ENCODE measurements around the gene NKX1-1.

Gene NKX1-1

DNA sequence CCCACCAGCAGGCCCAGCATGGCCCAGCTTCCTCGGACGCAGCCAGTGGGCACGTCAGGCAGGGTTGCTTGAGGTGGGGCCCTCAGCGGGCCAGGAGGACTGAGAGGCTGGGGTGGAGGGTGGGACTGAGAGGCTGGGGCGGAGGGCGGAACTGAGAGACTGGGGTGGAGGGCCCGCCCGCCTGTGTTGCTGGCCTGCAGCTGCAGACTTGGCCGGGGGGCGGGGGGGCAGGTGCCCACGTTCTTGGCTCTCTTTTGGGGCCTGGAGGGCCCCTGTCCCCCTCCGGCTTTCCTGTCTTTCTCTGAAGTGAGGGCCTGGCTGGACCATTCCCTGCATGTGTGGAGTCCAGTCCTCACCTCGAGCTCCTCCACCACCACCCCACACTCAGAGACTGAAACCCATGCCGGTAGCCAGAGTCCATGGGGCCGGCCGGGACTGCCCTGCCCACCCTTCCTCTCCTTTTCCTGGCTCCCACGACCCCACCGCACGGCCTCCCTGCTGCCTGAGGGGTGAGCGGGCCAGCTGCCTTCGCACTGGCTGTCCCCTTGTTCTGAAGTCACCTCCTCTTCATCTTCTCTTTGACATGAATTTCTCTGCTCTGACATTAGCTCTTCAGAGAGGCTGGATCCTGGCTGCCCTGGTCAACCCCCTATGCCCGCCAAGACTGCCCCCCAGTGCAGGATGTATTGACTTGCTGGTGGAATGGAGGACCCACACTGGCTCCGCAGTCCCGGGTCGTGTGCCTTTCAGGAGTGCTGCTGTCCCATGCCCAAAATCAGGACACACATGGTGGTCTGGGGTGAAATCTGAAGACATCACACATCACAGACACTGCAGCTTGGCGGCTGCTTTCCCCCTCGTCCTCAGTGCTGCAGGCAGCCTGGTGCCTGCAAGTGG, 10.1 kb upstream of the NKX1-1 start:
- DNase-seq: no peak

DNA sequence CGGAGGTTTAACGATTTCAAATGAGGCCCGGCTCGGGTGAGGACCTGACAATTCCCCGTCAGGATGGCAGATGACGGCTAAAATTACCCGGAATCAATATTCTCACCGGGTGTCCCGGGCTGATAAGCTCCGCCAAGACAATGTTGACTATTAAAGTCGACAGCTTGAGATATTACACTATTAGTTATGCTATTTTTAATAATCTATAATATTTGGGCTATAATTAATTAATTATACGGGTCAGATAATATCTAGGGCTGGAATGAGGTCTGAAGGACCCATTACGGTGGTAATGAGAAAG, 9.4 kb upstream of the NKX1-1 start:
- DNase-seq: no peak

DNA sequence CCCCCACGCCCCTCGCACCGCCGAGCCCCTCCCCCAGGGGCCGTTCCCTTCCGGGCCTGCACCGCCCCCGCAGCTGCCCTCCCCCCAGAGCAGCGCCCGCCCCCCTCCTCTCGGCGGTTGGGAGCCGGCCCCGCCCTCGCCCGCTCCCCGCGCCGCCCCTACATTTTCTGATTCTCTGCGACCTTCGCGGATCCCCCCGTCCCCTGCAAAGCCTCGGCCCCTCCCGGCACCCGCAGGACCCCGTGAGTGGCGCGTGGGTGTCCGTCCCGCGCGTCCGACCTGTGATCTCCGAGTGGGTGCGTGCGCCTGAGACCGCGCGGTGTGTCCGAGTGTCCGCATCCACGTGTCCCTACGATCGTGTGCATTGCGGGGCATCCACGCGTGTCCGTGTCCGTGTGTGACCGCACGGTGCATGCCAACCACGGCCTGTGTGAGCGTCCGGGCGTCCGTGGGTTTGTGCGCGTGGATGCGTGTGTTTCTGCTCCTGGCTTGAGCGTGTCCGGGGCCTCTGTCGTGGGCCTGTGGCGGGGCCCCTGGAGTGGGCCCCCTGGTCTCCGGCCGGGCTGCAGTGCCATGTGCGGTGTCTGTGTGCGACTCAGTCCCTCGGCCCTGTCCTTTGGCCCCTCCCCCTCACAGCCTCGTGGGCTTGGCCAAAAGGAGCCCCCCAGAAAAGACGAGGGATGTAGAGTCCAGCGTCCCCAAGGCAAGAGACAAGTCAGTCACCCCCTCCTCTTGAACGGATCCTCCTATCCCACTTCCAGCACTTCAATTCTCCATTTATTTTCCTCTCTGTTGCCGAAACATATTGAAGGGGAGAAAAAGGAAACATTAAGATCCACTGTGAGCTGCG, 8.8 kb upstream of the NKX1-1 start:
- no peak for DNase-seq

DNA sequence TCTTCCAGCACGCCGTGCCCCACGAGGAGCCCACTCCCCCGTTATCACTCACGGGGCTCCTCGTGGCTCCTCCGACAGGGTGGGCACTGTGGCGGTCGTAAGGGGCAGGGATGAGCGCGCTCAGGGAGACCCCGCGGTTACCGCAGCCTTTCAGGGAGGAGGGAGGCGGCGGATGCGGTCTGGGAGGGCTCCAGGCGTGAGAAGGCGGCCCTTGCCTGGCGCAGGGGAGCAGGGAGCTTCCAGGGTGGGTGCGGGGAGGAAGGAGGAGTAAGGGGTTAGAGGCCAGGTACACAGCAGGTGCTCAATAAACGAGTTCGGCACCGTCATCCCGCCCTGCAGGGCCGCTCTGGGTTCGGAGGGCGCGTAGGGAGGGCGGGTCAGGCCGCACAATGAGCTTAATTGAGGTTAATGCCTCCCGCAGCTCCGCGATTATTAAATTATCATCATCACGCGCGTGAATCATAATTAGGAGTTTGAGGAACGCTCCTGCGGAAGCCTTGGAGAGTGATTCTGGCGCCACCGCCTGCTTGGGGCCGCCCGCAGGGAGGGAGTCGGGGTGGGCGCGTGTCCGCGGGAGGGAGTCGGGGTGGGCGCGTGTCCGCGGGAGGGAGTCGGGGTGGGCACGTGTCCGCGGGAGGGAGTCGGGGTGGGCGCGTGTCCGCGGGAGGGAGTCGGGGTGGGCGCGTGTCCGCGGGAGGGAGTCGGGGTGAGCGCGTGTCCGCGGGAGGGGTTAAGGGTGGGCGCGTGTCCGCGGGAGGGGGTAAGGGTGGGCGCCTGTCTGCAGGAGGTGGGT, 7.6 kb upstream of the NKX1-1 start:
- no peak for DNase-seq

DNA sequence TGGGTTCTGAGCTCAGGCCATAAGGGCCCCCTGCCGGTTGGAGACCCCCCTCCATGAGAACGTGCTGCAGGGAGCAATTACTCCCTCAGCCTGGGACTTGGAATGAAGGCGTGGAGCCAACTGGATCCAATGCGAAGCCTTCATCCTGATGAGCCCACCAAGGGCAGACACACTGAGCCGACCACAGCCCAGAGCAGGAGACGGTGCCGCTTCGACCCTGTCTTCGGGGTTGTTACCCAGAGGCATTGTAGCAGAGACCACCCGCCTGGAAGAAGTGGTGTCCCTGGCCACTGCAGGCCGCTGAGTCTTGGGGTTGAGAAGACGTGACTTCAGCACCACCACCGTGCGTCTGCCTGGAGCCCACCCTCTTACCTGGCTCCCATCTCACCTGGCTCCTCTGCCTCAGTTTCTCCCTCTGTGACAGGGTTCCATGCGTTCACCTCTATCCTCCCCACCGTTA, 7.0 kb upstream of the NKX1-1 start:
- no peak for DNase-seq

DNA sequence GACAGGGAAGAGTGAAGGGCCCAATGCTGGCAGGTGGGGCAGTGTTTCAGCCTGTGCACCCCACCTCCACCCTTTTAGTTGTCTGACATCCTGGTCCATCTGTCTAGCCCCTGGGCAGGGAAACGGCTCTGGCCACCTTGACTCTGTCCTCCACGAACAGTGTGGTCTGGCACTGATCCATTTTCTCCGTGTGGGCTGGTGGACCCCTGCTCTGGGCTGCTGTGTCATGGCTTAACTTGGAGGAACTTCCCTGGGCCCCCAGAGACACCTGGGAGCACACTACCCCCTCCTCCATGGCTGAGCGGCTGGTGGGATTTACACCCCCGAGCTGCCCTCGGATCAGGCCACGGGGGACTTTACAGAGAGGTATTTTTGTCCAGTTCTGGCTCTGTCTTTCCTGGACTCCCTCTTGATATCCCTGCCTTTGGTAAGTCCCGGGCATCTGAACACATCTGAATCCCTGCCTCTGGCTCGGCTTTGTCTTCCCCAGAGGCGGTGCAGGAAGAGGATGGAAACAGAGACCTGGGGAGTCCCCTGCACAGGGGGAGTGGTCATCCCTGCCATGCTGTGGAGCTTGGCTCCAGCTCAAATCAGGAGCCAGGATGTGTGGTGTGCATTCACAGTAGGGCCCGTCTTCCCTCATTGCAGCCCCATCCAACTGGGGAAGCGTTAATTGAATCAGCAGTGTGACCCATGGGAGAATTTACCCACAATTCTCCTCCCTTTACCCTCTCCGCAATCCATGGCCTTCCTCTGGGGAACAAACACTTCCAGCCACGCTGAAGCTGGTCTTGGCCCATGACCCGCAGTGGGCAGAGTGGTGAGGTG, 6.3 kb upstream of the NKX1-1 start:
- DNase-seq: no peak

DNA sequence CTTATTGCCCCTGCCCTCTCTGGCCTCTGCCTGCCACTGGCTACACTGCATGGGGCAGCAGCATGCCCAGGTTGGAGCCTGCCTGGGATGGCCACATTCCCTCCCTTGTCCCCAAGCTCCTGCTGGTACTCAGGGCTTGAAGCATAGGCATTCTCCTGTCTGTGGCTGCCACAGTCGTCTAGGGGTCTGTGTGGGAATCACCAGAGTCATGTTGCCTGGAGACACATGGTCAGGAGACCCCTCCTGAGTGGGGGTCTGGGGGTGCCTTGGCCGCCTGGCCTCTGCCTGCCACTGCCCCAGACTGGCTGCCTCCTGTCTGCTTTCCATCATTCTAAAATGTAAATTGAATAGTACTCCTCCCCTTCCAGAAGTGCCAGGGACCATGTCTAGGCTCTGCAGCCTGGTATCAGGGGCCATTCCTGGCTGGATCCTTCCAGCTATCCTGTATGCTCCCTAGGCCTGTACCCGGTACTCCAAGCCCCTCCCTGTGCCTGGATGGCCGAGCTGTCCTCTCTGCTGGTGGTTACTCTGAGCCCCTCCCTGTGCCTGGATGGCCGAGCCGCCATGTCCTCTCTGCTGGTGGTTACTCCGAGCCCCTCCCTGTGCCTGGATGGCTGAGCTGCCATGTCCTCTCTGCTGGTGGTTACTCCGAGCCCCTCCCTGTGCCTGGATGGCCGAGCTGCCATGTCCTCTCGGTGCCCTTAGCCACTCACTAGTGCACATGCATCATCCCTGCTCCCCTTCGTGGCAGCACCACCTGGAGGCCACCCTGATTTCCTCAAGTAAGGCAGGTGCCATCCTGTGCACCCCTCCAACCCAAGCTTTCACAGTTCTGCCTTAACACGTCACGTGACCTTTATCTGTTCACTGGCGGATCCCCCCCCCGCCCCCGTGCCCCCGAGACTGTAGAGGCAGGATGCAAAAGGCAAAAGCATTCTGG, 5.5 kb upstream of the NKX1-1 start:
- DNase-seq: no peak

DNA sequence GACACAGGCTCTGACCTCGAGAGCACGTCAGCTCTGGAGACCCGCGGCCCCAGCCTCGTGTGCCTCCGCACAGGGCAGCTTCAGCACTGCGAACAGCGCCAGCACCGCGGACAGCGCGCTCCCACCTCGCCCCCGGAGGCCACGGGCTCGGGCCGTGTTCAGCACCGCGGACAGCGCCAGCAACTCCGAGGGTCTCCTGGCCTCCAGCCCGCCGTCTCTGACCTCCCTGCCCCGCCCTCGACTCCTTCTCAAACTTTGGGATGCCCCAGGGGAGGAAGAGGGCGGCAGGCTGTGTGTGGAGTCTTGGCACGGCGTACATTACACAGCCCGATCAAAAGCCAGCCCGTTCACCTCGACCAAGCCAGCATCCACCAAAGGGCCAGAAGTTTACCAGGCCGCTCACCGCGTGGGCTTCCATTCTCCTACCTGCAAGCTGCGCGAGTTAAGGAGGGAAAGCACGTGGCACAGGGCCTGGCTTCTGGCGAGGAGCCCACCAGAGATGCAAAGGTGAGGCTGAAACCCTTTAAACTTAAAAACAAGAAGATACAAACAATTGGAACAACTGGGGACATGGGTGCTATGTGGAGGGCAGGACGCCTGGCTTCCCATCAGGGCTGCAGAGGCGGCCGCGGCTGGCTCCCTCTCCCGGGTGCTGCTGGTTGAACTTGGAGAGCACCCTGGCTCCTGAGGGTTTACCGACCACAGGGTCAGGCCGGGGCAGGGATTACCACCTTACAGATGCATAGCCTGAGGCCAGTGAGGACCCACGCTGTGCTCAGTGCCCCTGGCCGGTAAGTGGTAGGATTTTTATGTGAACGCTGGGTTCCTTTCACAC, 4.5 kb upstream of the NKX1-1 start:
- DNase-seq: peak; percentile 34

DNA sequence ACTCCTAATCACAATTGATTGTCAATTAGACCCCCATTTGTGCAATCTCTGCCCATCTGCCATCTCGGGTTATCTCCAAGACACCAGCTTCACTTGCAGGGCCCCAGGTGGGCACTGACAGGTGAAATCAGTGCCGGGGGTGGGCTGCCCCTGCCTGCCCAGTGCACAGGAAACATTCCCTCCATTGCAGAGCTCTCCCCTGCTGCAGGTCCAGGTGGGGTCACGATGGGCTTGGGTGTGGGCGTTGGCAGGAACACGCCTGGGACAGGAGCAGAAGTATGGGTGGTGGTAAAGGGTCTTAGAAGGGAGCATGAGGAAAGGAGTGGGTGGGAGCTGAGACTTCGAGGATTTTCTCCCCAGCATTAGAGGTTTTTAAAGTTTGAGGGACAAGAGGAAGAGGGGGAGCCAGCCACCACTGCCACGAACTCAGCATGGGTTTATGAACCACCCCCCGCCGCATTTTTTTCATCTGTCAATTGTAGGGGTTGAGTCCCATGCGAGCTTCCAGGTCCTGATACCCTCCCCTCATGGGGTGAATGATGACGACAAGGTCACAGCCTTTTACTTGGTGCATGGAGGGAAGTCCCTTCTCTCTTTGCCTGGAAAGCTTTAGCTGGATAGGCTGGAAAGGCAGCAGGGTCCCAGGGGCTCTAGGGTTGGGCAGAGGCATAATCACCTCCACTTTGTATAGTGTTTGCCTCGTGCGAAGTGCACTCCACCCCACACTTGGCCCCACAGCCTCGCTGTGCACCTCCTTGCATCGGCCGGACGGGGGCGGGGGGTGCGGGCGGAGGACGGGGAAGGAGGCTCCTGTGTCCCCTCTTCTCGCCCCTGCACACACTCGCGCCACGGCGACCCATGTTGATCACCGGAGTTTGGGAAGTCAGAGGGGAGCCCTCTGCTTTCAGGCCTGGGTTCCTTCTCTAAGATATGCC, 3.5 kb upstream of the NKX1-1 start:
- no peak for DNase-seq

DNA sequence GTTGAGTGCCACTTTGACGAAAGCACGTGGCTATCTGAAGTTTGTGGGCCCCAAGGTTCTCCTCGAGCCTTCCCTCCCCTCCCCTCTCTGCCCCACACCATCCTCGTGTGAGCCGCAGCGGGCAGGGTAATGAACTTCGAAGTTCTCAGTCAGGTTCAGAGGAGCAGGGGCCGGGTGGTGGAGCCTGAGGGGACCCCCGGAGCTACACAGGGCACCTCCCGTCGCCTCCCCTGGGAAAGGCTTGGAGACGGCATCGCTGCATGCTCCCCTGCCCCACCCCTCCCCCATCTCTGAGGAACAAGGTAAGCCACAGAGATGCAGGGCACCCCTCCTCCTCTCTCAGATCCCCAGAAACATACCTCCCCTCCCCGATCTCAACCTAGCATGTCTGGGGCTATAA, 2.8 kb upstream of the NKX1-1 start:
- DNase-seq: no peak

DNA sequence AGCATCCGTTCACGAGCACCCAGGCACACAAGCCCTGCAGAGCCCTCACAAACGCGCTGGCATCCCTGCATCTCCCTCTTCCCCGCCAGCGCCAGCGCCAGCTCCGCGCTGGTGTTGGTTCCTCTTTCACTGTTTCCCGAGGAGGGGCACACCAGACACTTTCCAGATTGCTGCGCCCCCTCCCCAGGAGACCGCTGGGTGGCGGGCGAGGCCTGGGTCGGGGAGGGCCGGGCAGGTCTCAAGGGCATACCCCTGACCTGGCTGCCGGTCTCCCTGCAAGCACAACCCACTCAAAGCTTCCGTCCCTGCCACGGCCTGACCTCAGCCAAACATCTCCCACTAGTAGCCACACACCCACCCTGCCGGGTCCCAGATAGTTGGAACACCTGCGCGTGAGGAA, 2.2 kb upstream of the NKX1-1 start:
- DNase-seq: no peak

DNA sequence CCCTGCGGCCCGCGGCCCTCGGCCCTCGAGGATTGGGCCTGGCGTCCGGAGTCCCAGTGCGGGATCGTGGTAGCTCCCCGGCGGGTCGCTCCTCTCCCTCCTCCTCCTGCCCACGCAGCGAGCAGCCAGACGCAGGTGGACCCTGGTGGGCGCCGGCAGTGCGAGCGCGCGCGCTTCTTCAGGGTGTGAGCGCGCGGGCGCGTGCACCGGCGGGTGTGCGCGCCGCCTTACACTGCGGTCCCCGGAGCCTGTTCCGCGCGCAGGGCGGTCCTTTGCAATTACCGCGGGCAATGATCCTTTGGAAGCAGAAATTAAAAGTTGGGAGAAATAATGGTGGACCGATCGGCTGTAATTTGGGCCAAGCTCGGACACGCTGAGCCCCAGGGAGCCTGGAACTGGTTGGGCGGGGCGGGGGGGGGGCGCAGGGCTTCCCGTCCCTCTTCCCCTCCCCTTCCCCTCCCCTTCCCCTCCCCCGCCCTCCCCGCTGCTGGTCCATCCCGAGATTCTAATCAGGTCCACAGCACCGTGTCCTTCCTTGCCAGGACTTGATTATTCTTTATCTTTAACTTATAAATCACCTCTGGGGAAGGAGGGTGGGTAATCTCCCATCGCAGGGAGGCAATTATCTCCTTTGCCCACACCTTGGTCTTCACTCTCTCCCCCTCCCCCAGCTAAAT, 1.6 kb upstream of the NKX1-1 start:
- no peak for DNase-seq

DNA sequence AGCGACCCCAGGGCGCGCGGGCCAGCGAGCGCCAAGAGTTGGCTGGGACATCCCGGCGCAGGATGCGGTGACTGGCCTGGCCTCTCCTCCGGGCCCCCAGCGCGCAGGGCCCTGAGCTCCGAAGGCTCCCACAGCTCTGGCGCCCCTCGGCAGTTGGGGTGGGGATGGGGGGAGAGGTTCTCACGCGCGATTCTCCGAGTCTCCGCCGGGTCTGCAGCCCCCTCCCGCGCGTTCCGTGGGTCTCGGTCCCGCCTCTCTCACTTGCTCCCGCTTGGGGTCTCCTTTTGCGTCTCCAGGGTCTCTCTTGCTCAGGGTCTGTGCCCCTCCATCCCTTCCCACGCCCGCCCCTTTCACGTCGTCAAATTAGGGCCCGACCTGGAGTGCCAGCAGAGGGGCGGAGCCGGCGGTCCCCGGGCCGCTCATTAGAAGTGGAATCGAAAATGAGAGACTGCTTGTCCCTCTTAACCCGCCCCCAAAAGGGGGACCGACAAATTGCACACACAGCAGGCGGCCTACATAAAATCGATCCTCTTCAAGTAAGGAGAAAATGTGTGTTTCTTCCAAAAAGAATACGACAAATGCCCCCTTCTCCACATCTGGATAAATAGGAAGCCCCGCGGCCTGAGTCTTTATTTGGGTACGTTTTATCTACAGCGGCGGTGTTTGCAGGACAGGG, 877 bp upstream of the NKX1-1 start:
- DNase-seq: no peak

DNA sequence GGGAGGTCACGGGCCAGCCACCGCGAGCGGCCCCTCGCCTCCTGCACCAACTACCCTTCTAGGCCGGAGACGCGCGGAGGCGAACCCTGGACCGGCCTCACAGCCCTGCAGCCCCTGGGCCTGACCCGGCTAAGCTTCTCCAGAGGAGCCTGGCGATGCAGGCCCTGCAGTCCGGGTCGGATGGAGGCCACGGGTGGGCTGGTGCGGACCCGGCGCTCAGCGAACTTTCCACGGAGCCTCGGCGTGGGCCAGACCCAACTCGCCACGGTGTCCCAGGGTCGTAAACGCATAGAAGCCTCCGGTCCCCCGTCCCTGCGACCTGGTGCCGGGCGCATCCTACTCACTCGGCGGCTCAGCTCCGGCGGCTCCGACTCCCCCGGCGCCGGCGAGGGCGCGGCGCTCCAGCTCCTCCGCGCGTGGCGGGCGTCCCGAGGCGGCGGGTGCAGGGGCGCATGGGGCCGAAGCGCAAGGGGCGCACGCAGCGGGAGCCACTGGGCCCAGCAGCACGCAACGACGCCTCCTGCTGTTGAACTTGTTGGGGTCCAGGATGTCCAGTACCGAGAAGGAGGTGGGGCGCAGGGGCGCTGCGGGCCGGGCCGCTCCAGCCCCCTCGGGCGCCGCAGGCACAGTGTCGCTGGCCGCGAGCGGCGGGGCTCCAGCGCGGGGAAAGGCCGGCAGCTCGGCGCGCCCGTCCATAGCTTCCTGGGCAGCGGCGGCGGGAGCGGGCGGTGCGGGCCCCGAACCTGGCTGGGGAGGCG, 427 bp downstream of the NKX1-1 start:
- no peak for DNase-seq

DNA sequence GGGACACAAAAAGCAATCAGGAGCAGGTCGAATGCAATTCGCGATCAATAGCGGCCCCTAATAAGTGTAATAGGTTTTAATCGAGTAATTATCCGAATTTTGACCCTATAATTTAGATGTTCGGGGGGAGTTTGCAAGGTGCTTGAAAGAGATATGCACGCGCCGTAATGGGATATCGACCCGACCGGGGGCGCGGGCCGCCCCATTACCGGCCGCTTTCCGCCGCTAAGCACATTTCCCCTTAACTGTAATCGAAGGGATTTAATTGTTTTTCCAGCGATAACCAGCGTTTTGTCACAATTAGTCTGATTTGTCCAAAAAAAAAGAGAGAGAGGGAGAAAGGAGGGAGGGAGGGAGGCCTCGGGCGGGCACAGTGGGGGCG, 997 bp downstream of the NKX1-1 start:
- no peak for DNase-seq

DNA sequence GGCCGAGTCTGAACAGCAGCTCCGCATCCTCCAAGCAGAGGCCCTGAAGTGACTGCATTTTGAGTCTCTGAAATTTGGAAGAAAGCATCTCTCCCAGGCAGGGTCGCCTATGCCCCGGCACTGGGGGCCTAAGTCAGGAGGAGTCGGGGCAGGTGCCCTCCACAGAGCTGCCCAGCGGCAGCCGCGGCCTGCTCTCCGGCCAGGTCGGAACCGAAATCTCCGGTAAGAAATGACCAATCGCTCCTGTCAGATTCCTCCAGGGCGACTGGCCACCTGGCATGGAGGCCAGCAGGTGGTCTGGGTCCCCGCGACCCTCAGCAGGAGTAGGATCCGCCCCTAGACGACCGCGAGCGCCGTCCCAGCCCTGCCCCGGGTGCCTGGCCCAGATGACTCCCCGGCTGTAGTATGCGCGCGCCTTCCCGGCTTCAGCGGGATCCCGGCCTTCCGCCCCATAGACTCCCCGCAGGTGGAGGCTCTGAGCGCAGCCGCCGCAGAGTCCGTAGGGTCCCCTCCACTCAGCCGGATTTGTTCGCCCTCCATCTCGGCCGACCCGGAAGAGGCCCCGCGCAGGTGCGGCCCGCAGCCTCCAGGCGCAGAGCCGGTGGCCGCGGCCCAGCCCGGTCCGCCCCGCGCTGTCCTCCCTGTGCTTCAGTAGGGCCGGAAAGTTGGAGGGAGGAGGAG, 1.5 kb downstream of the NKX1-1 start:
- DNase-seq: no peak

Measured in stimulated activated CD4-positive, alpha-beta T cell treated with anti-CD3 and anti-CD28 coated beads, Interleukin-1b, Interleukin-23, amount 100 ng/mL, for 48 hours (primary cell).